Activated gamma-delta T cell treated with anti-CD3 and anti-CD28 coated beads, Interleukin-2, amount 50 U/mL, for 16 hours (primary cell): ENCODE results near the gene RHOA.
"Not testable (repeated sequence)": the region's sequence is repeated elsewhere in the genome, so short reads cannot be mapped to it uniquely, and the experiment has no call there.

Experiments
- DNase-seq: peaks from one replicate; pipeline ENCODE4 v3.0.0-alpha.2; 2020; ENCODE audit warnings: low read depth

The RHOA gene

GRCh38 chr3:49411535-49411967 is 225 bp downstream of the RHOA start:
- DNase-seq: peak; percentile 31

GRCh38 chr3:49410846-49411534 is 786 bp downstream of the RHOA start:
- no peak for DNase-seq

GRCh38 chr3:49410066-49410845 is 1.5 kb downstream of the RHOA start:
- DNase-seq: no peak

GRCh38 chr3:49406571-49407565 is 4.9 kb downstream of the RHOA start:
- no peak for DNase-seq

- not testable (repeated sequence) for DNase-seq
These were observed 6.2 kb downstream of the RHOA start for GRCh38 chr3:49405570-49405969.

- no peak for DNase-seq
These were observed 7.9 kb downstream of the RHOA start for GRCh38 chr3:49403891-49404290.

- DNase-seq: no peak
These were observed 10.0 kb downstream of the RHOA start for GRCh38 chr3:49401766-49402165.

GRCh38 chr3:49399461-49399860 is 12.3 kb downstream of the RHOA start:
- DNase-seq: no peak

GRCh38 chr3:49397470-49397869 is 14.3 kb downstream of the RHOA start:
- no peak for DNase-seq

- not testable (repeated sequence) for DNase-seq
These were observed 20.5 kb downstream of the RHOA start for GRCh38 chr3:49391310-49391709.

GRCh38 chr3:49389297-49389696 is 22.5 kb downstream of the RHOA start:
- DNase-seq: no peak

- DNase-seq: no peak
These were observed 23.4 kb downstream of the RHOA start for GRCh38 chr3:49388289-49388820.

- DNase-seq: no peak
These were observed 24.1 kb downstream of the RHOA start for GRCh38 chr3:49387721-49388120.

- no peak for DNase-seq
These were observed 25.6 kb downstream of the RHOA start for GRCh38 chr3:49386056-49386756.

- no peak for DNase-seq
These were observed 26.2 kb downstream of the RHOA start for GRCh38 chr3:49385617-49386016.

- no peak for DNase-seq
These were observed 28.4 kb downstream of the RHOA start for GRCh38 chr3:49383387-49383786.

GRCh38 chr3:49378249-49378895 is 33.4 kb downstream of the RHOA start:
- DNase-seq: no peak

- peak; percentile 10 for DNase-seq
These were observed 34.3 kb downstream of the RHOA start for GRCh38 chr3:49377483-49377882.

- no peak for DNase-seq
These were observed 39.8 kb downstream of the RHOA start for GRCh38 chr3:49371946-49372345.

- no peak for DNase-seq
These were observed 41.0 kb downstream of the RHOA start for GRCh38 chr3:49370585-49371290.
